ENCODE results near the gene HSFX3. TPM values are rescaled to one million over a fixed set of nuclear protein-coding genes. Genes with fewer than 3 reads are reported as not detected.

Gene HSFX3
- total RNA-seq, 1 donor from 2014 or later: not detected

GRCh38 chrX:149499766-149500165 lies 50.0 kb downstream of the HSFX3 start:
- Mint-ChIP-seq H3K27ac (ENCODE audit: unreplicated experiment) (no peak overlapping the region), H3K9me3 (ENCODE audit: low read depth) (peaks cover 3% of the 10 kb centered on the region), H3K27me3 (ENCODE audit: low read depth) (no peaks in the 10 kb centered on the region), H3K4me3 (ENCODE audit: unreplicated experiment) (no peak overlapping the region), H3K36me3 (ENCODE audit: low read depth) (peaks cover 16% of the 10 kb centered on the region), H3K4me1 (ENCODE audit: low read depth) (peaks cover 29% of the 10 kb centered on the region)
- TF ChIP-seq CTCF (IDR thresholded peaks at IDR 0.05): no peak
- DNase-seq (ENCODE audit: low spot score): no peak

GRCh38 chrX:149498767-149499166 lies 51.0 kb downstream of the HSFX3 start:
- TF ChIP-seq CTCF (IDR thresholded peaks at IDR 0.05): no peak
- no peaks in the 10 kb centered on the region for H3K27me3 Mint-ChIP-seq (ENCODE audit: low read depth)
- H3K4me3 Mint-ChIP-seq (ENCODE audit: unreplicated experiment): no peak overlapping the region
- peaks cover 3% of the 10 kb centered on the region for H3K9me3 Mint-ChIP-seq (ENCODE audit: low read depth)
- H3K27ac Mint-ChIP-seq (ENCODE audit: unreplicated experiment): no peak overlapping the region
- peaks cover 23% of the 10 kb centered on the region for H3K4me1 Mint-ChIP-seq (ENCODE audit: low read depth)
- DNase-seq (ENCODE audit: low spot score): no peak
- peaks cover 16% of the 10 kb centered on the region for H3K36me3 Mint-ChIP-seq (ENCODE audit: low read depth)

Other genes starting within 250 kb of the HSFX3 start
- 93.5 to 98.5 TPM (median 94.1 TPM) in 3 replicates for gene IDS, start 44.6 kb downstream of the HSFX3 start, total RNA-seq
- 14.7 to 18.9 TPM (median 17.8 TPM) in 3 replicates for gene EOLA1, start 8.9 kb downstream of the HSFX3 start, total RNA-seq
- not detected in 3 replicates for gene MAGEA9B, start 37.5 kb upstream of the HSFX3 start, total RNA-seq
- gene HSFX2, start 45.4 kb upstream of the HSFX3 start, total RNA-seq: not detected in 3 replicates
- 21.7 to 30.2 TPM (median 21.9 TPM) in 3 replicates for gene TMEM185A, start 81.9 kb upstream of the HSFX3 start, total RNA-seq
- not detected in 3 replicates for gene MAGEA11, start 162.1 kb upstream of the HSFX3 start, total RNA-seq
- gene HSFX1, start 224.1 kb upstream of the HSFX3 start, total RNA-seq: 1.6 to 2.1 TPM (median 2.1 TPM) in 3 replicates
- gene MAGEA9, start 232.0 kb upstream of the HSFX3 start, total RNA-seq: not detected in 3 replicates

Data from chondrocyte (in vitro differentiated cells).